ENCODE data around the gene ITPK1.

GRCh38 chr14:93012506-93012905 is 103.2 kb downstream of the ITPK1 start:
- TF ChIP-seq EZH2 (IDR thresholded peaks at IDR 0.05; ENCODE audit: borderline replicate concordance, low read depth, low read length, poor library complexity, severe bottlenecking) (no peak), CTCF (conservative IDR thresholded peaks at IDR 0.05; ENCODE audit: low read depth, low read length) (no peak)

Measured in A673 (cell line).